Nephron progenitor cell (in vitro differentiated cells): ENCODE measurements around the gene SHROOM4.

Experiments
- DNase-seq: peaks from one replicate; pipeline ENCODE4 v3.0.0; 2021
- H3K27ac Mint-ChIP-seq: 2 replicates; pipeline ENCODE4 v1.8.0; 2021; ENCODE audit warnings: mild to moderate bottlenecking, moderate library complexity, mixed read lengths
- H3K27me3 Mint-ChIP-seq: 2 replicates; pipeline ENCODE4 v1.8.0; 2021; ENCODE audit warnings: mild to moderate bottlenecking, low read depth, mixed read lengths; ENCODE audit not compliant: poor library complexity
- H3K36me3 Mint-ChIP-seq: 2 replicates; pipeline ENCODE4 v1.8.0; 2021; ENCODE audit warnings: low read depth, mixed read lengths
- H3K4me1 Mint-ChIP-seq: 2 replicates; pipeline ENCODE4 v1.8.0; 2021; ENCODE audit warnings: mixed read lengths
- H3K4me3 Mint-ChIP-seq: 2 replicates; pipeline ENCODE4 v1.8.0; 2021; ENCODE audit warnings: mild to moderate bottlenecking, moderate library complexity, mixed read lengths
- H3K9me3 Mint-ChIP-seq: 2 replicates; pipeline ENCODE4 v1.8.0; 2021; ENCODE audit warnings: mild to moderate bottlenecking, moderate library complexity, mixed read lengths
- CTCF ChIP-seq: fragments of 200-600 bp; sonication (generic); IDR thresholded peaks from 2 replicates; pipeline ENCODE4 v1.5.0; 2021; ENCODE audit warnings: antibody characterized with exemption

Gene SHROOM4

GRCh38 chrX:50609796-50610195, 204.2 kb downstream of the SHROOM4 start:
- Mint-ChIP-seq H3K27me3 (peaks cover 7% of the 10 kb centered on the region), H3K27ac (no peak overlapping the region), H3K4me1 (no peaks in the 10 kb centered on the region), H3K36me3 (peaks cover 4% of the 10 kb centered on the region), H3K4me3 (no peak overlapping the region), H3K9me3 (peaks cover 15% of the 10 kb centered on the region)
- TF ChIP-seq CTCF = no peak
- DNase-seq = no peak

- H3K36me3 Mint-ChIP-seq = peaks cover 16% of the 10 kb centered on the region
- DNase-seq = no peak
- peaks cover 7% of the 10 kb centered on the region for H3K27me3 Mint-ChIP-seq
- TF ChIP-seq CTCF = no peak
- no peak overlapping the region for H3K4me3 Mint-ChIP-seq
- H3K27ac Mint-ChIP-seq = no peak overlapping the region
- H3K4me1 Mint-ChIP-seq = no peaks in the 10 kb centered on the region
- H3K9me3 Mint-ChIP-seq = peaks cover 29% of the 10 kb centered on the region
These were observed 207.6 kb downstream of the SHROOM4 start for GRCh38 chrX:50606300-50606950.

GRCh38 chrX:50596056-50596455, 217.9 kb downstream of the SHROOM4 start:
- TF ChIP-seq CTCF = no peak
- Mint-ChIP-seq H3K27ac (no peak overlapping the region), H3K27me3 (peaks cover 5% of the 10 kb centered on the region), H3K4me1 (no peaks in the 10 kb centered on the region), H3K4me3 (no peak overlapping the region), H3K36me3 (peaks cover 16% of the 10 kb centered on the region), H3K9me3 (peaks cover 27% of the 10 kb centered on the region)
- DNase-seq = no peak

GRCh38 chrX:50594788-50595187, 219.2 kb downstream of the SHROOM4 start:
- H3K36me3 Mint-ChIP-seq = peaks cover 18% of the 10 kb centered on the region
- peaks cover 4% of the 10 kb centered on the region for H3K27me3 Mint-ChIP-seq
- no peak overlapping the region for H3K27ac Mint-ChIP-seq
- H3K4me3 Mint-ChIP-seq = no peak overlapping the region
- no peak for DNase-seq
- H3K4me1 Mint-ChIP-seq = no peaks in the 10 kb centered on the region
- TF ChIP-seq CTCF = no peak
- peaks cover 26% of the 10 kb centered on the region for H3K9me3 Mint-ChIP-seq

GRCh38 chrX:50586980-50587379, 227.0 kb downstream of the SHROOM4 start:
- no peak overlapping the region for H3K27ac Mint-ChIP-seq
- H3K4me1 Mint-ChIP-seq = no peaks in the 10 kb centered on the region
- H3K9me3 Mint-ChIP-seq = peaks cover 34% of the 10 kb centered on the region
- H3K36me3 Mint-ChIP-seq = peaks cover 12% of the 10 kb centered on the region
- no peak overlapping the region for H3K4me3 Mint-ChIP-seq
- TF ChIP-seq CTCF = no peak
- H3K27me3 Mint-ChIP-seq = no peaks in the 10 kb centered on the region
- DNase-seq = no peak

GRCh38 chrX:50586407-50586806, 227.6 kb downstream of the SHROOM4 start:
- no peak for DNase-seq
- no peak for TF ChIP-seq CTCF
- Mint-ChIP-seq H3K36me3 (peaks cover 7% of the 10 kb centered on the region), H3K4me3 (no peak overlapping the region), H3K27me3 (no peaks in the 10 kb centered on the region), H3K4me1 (no peaks in the 10 kb centered on the region), H3K27ac (no peak overlapping the region), H3K9me3 (peaks cover 34% of the 10 kb centered on the region)
